ENCODE results near the gene CRAT.

DNA sequence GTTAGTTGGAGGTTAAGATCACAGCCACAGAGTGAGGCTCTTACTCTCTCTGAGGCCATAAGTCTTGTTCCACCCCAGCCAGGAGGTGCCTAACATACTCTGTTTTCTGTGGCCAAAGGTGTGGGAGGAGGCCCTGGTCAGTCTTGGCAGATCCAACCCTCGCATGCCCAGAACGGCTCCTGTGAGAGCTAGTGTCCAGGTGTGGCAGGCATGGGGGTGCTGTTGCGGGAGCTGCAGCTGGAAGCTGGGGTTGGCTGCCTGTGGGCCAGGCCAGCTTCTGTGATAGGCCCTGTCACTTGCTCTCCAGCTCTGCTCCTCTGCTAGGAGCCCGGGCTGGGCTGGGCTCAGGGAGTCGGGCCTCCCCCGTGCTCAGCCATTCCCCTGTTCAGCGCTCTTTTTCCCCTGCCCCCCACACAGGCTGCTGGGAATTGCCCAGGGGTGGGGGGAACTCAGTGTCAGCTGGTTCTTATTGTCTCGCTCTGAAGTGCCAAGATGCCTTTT lies 35.9 kb upstream of the CRAT start:
- TF ChIP-seq, protein P1, sequence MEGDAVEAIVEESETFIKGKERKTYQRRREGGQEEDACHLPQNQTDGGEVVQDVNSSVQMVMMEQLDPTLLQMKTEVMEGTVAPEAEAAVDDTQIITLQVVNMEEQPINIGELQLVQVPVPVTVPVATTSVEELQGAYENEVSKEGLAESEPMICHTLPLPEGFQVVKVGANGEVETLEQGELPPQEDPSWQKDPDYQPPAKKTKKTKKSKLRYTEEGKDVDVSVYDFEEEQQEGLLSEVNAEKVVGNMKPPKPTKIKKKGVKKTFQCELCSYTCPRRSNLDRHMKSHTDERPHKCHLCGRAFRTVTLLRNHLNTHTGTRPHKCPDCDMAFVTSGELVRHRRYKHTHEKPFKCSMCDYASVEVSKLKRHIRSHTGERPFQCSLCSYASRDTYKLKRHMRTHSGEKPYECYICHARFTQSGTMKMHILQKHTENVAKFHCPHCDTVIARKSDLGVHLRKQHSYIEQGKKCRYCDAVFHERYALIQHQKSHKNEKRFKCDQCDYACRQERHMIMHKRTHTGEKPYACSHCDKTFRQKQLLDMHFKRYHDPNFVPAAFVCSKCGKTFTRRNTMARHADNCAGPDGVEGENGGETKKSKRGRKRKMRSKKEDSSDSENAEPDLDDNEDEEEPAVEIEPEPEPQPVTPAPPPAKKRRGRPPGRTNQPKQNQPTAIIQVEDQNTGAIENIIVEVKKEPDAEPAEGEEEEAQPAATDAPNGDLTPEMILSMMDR (conservative IDR thresholded peaks at IDR 0.05 in 1 of 2, IDR thresholded peaks at IDR 0.05 in 1 of 2; ENCODE audit: low read depth in 1 of 2, low read length in 2 of 2), result no peak
- TF ChIP-seq EZH2 (IDR thresholded peaks at IDR 0.05; ENCODE audit: low read length, missing control alignments), result no peak
